K562 (cell line): ENCODE data around the gene NHSL2. TPM values are rescaled to one million over a fixed set of nuclear protein-coding genes. Genes with fewer than 3 reads are reported as not detected.
A peak's percentile ranks its signal among the peaks of the same experiment; 100 is the strongest.

Source experiments
- CHD4 ChIP-seq: fragments of 200-600 bp; sonication (generic); IDR thresholded peaks from 3 replicates; pipeline ENCODE4 v1.6.1; 2012; ENCODE audit warnings: low read depth, mild to moderate bottlenecking, mixed read lengths, low read length, inconsistent platforms; ENCODE audit not compliant: insufficient read depth, insufficient replicate concordance, poor library complexity, severe bottlenecking
- E4F1 ChIP-seq: fragments of 250-450 bp; sonication (Bioruptor Pico); IDR thresholded peaks from 2 replicates; pipeline ENCODE4 v1.5.0; 2021; ENCODE audit warnings: mild to moderate bottlenecking, borderline replicate concordance
- ETS2 ChIP-seq: IDR thresholded peaks from 2 replicates; pipeline ENCODE4 v1.6.1; 2016; ENCODE audit warnings: borderline replicate concordance, missing genetic modification characterization, mild to moderate bottlenecking, moderate library complexity, missing compliant biosample characterization; ENCODE audit not compliant: poor library complexity, severe bottlenecking
- FIP1L1 ChIP-seq: fragments of 200-400 bp; formaldehyde crosslinking; IDR thresholded peaks from 2 replicates; pipeline ENCODE4 v1.6.1; 2018; ENCODE audit warnings: mild to moderate bottlenecking, low read depth, low read length; ENCODE audit not compliant: poor library complexity, severe bottlenecking
- FOXM1 ChIP-seq, 2 experiments: fragments of 450-650 bp in 1 of 2; sonication (generic) in 1 of 2; formaldehyde crosslinking in 1 of 2; IDR thresholded peaks; 2 replicates each; pipeline versions ENCODE4 v1.6.1 to v1.9.0; 2017 to 2022; ENCODE audit warnings: low read depth in 2 of 2, mild to moderate bottlenecking in 2 of 2, missing genetic modification reagents in 1 of 2, moderate library complexity in 1 of 2
- GABPB2 ChIP-seq: fragments of 250-450 bp; sonication (Bioruptor Pico); conservative IDR thresholded peaks from 2 replicates; pipeline ENCODE4 v1.5.1; 2021; ENCODE audit warnings: mild to moderate bottlenecking
- HCFC1 ChIP-seq: IDR thresholded peaks from 2 replicates; pipeline ENCODE4 v1.6.1; 2012; ENCODE audit warnings: low read depth, low read length, improper control_type of control experiment
- HDAC1 ChIP-seq, 2 experiments: fragments of 450-650 bp; IDR thresholded peaks; 2 replicates each; pipeline ENCODE4 v1.6.1; 2016 to 2017; ENCODE audit warnings: inconsistent platforms in 1 of 2, mild to moderate bottlenecking in 1 of 2, moderate library complexity in 1 of 2
- HDAC8 ChIP-seq: fragments of 450-650 bp; IDR thresholded peaks from 2 replicates; pipeline ENCODE4 v1.6.1; 2016; ENCODE audit warnings: mild to moderate bottlenecking, missing genetic modification characterization, moderate library complexity, missing compliant biosample characterization
- HMBOX1 ChIP-seq: sonication (generic); IDR thresholded peaks from 2 replicates; pipeline ENCODE4 v1.6.1; 2016
- JUNB ChIP-seq: fragments of 450-650 bp; formaldehyde crosslinking; conservative IDR thresholded peaks from 2 replicates; pipeline ENCODE4 v1.4.0; 2020; ENCODE audit warnings: mild to moderate bottlenecking
- MCM5 ChIP-seq: fragments of 450-650 bp; IDR thresholded peaks from 2 replicates; pipeline ENCODE4 v1.6.1; 2016; ENCODE audit warnings: low read depth
- MXD1 ChIP-seq: fragments of 250-450 bp; sonication (Bioruptor Pico); IDR thresholded peaks from 2 replicates; pipeline ENCODE4 v1.8.0; 2021; ENCODE audit warnings: borderline replicate concordance, mild to moderate bottlenecking, moderate library complexity; ENCODE audit not compliant: poor library complexity, severe bottlenecking
- NELFE ChIP-seq: IDR thresholded peaks from 2 replicates; pipeline ENCODE4 v1.6.1; 2011; ENCODE audit warnings: mild to moderate bottlenecking; ENCODE audit not compliant: insufficient read depth, insufficient read length
- RNF2 ChIP-seq: sonication (generic); IDR thresholded peaks from 2 replicates; pipeline ENCODE4 v1.6.1; 2016
- SRSF7 ChIP-seq: fragments of 200-400 bp; formaldehyde crosslinking; optimal IDR thresholded peaks from 2 replicates; pipeline ENCODE3; 2017; ENCODE audit warnings: mild to moderate bottlenecking, low read depth, low read length
- THRAP3 ChIP-seq: fragments of 450-650 bp; IDR thresholded peaks from 2 replicates; pipeline ENCODE4 v1.6.1; 2016; ENCODE audit warnings: mild to moderate bottlenecking, inconsistent platforms, borderline replicate concordance
- U2AF2 ChIP-seq: fragments of 200-400 bp; formaldehyde crosslinking; optimal IDR thresholded peaks from 2 replicates; pipeline ENCODE3; 2017; ENCODE audit warnings: low read depth, mild to moderate bottlenecking, low read length
- YY1 ChIP-seq, 3 experiments: IDR thresholded peaks; 2 replicates each; pipeline ENCODE4 v1.6.1; 2011; ENCODE audit warnings: low read length in 2 of 3, mild to moderate bottlenecking in 2 of 3, moderate library complexity in 2 of 3, borderline replicate concordance in 1 of 3, control low read depth in 1 of 3, low read depth in 1 of 3; ENCODE audit not compliant: insufficient read depth in 3 of 3, insufficient replicate concordance in 2 of 3, control insufficient read depth in 1 of 3, insufficient read length in 1 of 3; ENCODE audit errors: extremely low read depth in 1 of 3
- ZBTB7A ChIP-seq: IDR thresholded peaks from 2 replicates; pipeline ENCODE4 v1.6.1; 2011; ENCODE audit warnings: low read depth, mild to moderate bottlenecking, low read length, moderate library complexity, borderline replicate concordance; ENCODE audit not compliant: control insufficient read depth
- ZNF444 ChIP-seq: fragments of 250-450 bp; sonication (Bioruptor Pico); IDR thresholded peaks from 2 replicates; pipeline ENCODE4 v1.4.0; 2020; ENCODE audit warnings: mild to moderate bottlenecking, moderate library complexity
- ZNF668 ChIP-seq: fragments of 250-450 bp; sonication (Bioruptor Pico); IDR thresholded peaks from 2 replicates; pipeline ENCODE4 v1.8.0; 2022; ENCODE audit warnings: mild to moderate bottlenecking, inconsistent platforms
- polyA plus RNA-seq, 8 experiments: library from polyadenylated mRNA; depleted of rRNA in 4 of 8; stranded (reverse) in 5 of 8; unstranded in 3 of 8; fragments of >200 nt; fragmentation: Nextera tagmentation in 2 of 8; fragmentation: Illumina TruSeq in 1 of 8; extraction: Ambion mirVana in 2 of 8; extraction: Trizol in 1 of 8; gene quantifications; 2 replicates each; pipeline versions ENCODE4 v1.2.1 to v1.2.3, GENCODE V29; 2011 to 2014; ENCODE audit warnings: inconsistent platforms in 1 of 8, missing spikeins in 1 of 8
- total RNA-seq, 7 experiments: library from RNA; depleted of rRNA in 6 of 7; stranded (reverse); fragments of >200 nt in 6 of 7; fragmentation: Illumina TruSeq in 2 of 7; extraction: Trizol in 2 of 7; gene quantifications; 2 replicates each; pipeline versions ENCODE4 v1.2.1 to v1.2.3, GENCODE V29; 2011 to 2021; ENCODE audit warnings: low replicate concordance in 1 of 7

The NHSL2 gene
- total and polyA plus RNA-seq, 9 of the 15 experiments (the other 6 are each of a cell fraction or from before 2014, with no cell fraction given), result 0.02 TPM; not detected in 8

- TF ChIP-seq FOXM1 (IDR thresholded peaks at IDR 0.05; ENCODE audit: low read depth), result no peak
- TF ChIP-seq FOXM1 (CRISPR knock-in tag; IDR thresholded peaks at IDR 0.05; ENCODE audit: low read depth), result no peak
- peak; percentile 61 for TF ChIP-seq HCFC1
- no peak for TF ChIP-seq GABPB2 (CRISPR knock-in tag)
- 0 out of 2 replicates have a peak, but pooled peaks have one; percentile 31 for TF ChIP-seq ZBTB7A
- peak in 2 of 3 experiments; percentile 33 to 55 for TF ChIP-seq YY1 (IDR thresholded peaks at IDR 0.05; ENCODE audit: borderline replicate concordance in 1 of 3, control insufficient read depth in 1 of 3, extremely low read depth in 1 of 3, insufficient read depth in 3 of 3, insufficient read length in 1 of 3, insufficient replicate concordance in 2 of 3, low read depth in 1 of 3, low read length in 2 of 3)
- TF ChIP-seq HDAC8 (tag), result no peak
- TF ChIP-seq THRAP3, result no peak
- TF ChIP-seq RNF2, result no peak
- TF ChIP-seq HDAC1 (IDR thresholded peaks at IDR 0.05), result peak in 1 of 2 experiments; percentile 53; a peak in 2 of 4 replicates
- no peak for TF ChIP-seq MXD1 (CRISPR knock-in tag)
- no peak for TF ChIP-seq NELFE
- no peak for TF ChIP-seq ZNF444 (CRISPR knock-in tag)
- no peak for TF ChIP-seq U2AF2
- no peak for TF ChIP-seq HMBOX1
- TF ChIP-seq ZNF668 (CRISPR knock-in tag), result no peak
- TF ChIP-seq FIP1L1, result no peak
- no peak for TF ChIP-seq MCM5
- TF ChIP-seq JUNB (CRISPR knock-in tag), result no peak
- no peak for TF ChIP-seq SRSF7
- no peak for TF ChIP-seq CHD4
- TF ChIP-seq ETS2, result no peak
- TF ChIP-seq E4F1 (CRISPR knock-in tag), result no peak
Measured at GRCh38 chrX:72181178-72182125, 270.8 kb downstream of the NHSL2 start, which contains the start of gene PIN4 (continued).
